Ectodermal cell (in vitro differentiated cells): ENCODE data around the gene RAD51.

Experiments used
- H3K27ac ChIP-seq: 2 replicates; pipeline ENCODE4 v1.7.0; 2013; ENCODE audit warnings: mild to moderate bottlenecking, low read depth, low read length; ENCODE audit not compliant: insufficient read depth, poor library complexity, severe bottlenecking
- H3K27me3 ChIP-seq: 2 replicates; pipeline ENCODE4 v1.7.0; 2013; ENCODE audit warnings: mild to moderate bottlenecking, low read length; ENCODE audit not compliant: insufficient read depth, control insufficient read depth, poor library complexity, severe bottlenecking
- H3K36me3 ChIP-seq: one replicate; pipeline ENCODE4 v1.7.0; 2013; ENCODE audit warnings: low read length; ENCODE audit not compliant: control insufficient read depth, insufficient read depth
- H3K4me1 ChIP-seq: one replicate; pipeline ENCODE4 v1.7.0; 2013; ENCODE audit warnings: low read length; ENCODE audit not compliant: control insufficient read depth, insufficient read depth
- H3K4me3 ChIP-seq: 2 replicates; pipeline ENCODE4 v1.7.0; 2013; ENCODE audit warnings: low read depth, low read length, control low read depth; ENCODE audit not compliant: insufficient read depth
- H3K9me3 ChIP-seq: 2 replicates; pipeline ENCODE4 v1.7.0; 2013; ENCODE audit warnings: mild to moderate bottlenecking, low read length, moderate library complexity; ENCODE audit not compliant: control insufficient read depth
- WGBS, 2 experiments: methylation state at CpG; one replicate each; pipeline ENCODE4 v1.1.7; 2013; ENCODE audit warnings: missing lambda C conversion rate in 2 of 2; 5-methylcytosine and 5-hydroxymethylcytosine counted together

RAD51 gene

DNA sequence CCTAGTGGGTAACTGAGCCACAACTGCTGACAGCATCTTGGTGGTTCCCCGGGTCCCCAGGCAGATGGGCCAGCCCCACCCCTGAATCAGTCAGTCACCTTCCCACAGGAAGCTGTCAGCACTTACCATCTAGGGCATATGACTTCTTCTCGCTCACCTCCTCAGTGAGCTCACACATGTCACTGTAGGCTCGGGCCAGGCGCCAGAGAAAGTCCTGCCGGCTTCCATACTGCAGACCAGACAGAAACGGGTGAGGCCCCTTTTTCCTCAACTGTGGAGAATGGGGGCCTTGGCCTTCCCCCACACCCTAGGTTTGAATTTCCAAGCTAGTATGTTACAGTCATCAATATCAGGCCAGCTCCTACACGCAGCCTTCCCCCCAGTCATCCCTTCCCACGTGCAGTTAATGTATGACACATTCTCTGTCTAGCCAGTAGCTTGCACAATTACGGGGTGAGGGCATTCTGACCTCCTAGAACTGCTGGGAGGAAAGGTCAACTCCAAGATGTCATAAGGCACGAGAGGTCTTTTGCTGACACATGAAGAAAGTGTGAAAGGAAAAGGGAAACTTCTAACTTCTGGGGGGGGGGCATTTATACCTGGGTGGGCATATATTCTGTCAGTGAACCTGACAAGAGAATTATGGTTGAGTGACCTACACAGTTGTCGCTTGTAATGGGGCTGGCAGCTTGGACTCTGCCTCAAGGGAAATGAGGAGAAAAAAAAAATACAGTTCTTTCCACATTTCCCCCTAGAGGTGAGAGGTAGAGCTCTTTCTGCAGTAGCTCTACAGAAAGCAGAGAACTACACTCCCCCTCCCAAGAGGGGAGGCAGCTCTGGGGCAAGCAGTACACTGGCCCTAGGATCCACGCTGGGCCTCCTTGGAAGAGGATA is 49.2 kb downstream of the RAD51 start:
- Histone ChIP-seq H3K4me3 (no peak overlapping the region), H3K4me1 (no peaks in the 10 kb centered on the region), H3K27me3 (no peaks in the 10 kb centered on the region), H3K9me3 (no peaks in the 10 kb centered on the region), H3K36me3 (peaks cover 15% of the 10 kb centered on the region), H3K27ac (no peak overlapping the region)
- 94 to 95% methylated on average over 12 of the region's 12 CpGs for WGBS, 2 experiments

DNA sequence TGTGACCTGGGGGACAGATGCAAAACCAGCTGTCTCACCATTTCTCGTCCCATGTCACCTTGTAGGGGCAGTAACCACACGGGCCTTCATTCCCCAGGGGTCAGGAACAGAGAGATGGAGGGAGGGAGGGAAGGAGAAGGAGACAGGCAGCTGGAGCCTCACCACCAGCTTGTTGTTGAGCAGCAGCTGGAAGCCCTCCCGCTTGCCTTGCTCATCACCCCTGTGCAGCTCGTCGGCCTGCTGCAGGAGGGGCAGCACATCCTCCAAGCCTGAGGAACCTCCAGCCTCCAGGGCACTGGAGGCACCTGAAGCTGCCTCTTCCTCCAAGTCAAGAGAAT is 49.8 kb downstream of the RAD51 start:
- H3K9me3 ChIP-seq: no peaks in the 10 kb centered on the region
- 86% methylated on average over 5 of the region's 5 CpGs for WGBS, 2 experiments
- peak overlapping the region; percentile 42 for H3K27ac ChIP-seq
- H3K4me1 ChIP-seq: no peaks in the 10 kb centered on the region
- peaks cover 15% of the 10 kb centered on the region for H3K36me3 ChIP-seq
- no peaks in the 10 kb centered on the region for H3K27me3 ChIP-seq
- H3K4me3 ChIP-seq: no peak overlapping the region

DNA sequence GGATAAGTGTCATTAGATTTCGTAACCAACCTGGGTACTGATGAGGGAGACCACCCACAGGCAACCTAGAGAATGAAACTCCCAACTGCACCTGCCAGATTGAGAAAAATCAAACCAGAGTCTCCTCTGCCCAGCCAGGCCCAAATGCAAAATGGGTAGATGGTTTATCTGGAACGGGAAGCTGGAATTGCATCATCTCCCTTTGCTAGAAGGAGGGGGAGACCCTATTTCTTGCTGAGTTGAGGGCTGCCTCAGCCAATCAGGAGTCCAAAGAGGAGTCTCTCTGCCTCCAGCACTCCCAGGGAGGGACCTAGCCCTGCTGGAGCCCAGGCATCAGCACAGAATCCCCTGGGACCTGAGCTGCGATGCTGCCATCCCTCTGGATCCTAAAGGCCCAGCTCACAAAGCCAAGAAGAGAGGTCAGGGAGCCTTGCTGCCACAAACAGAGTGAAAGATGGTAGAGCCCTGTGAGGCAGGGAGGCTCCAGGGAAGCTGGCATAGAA is 52.0 kb downstream of the RAD51 start:
- Histone ChIP-seq H3K4me3 (no peak overlapping the region), H3K36me3 (peaks cover 15% of the 10 kb centered on the region), H3K27ac (no peak overlapping the region), H3K4me1 (no peaks in the 10 kb centered on the region), H3K27me3 (no peaks in the 10 kb centered on the region), H3K9me3 (no peaks in the 10 kb centered on the region)
- 89 to 91% methylated on average over 3 of the region's 3 CpGs for WGBS, 2 experiments

DNA sequence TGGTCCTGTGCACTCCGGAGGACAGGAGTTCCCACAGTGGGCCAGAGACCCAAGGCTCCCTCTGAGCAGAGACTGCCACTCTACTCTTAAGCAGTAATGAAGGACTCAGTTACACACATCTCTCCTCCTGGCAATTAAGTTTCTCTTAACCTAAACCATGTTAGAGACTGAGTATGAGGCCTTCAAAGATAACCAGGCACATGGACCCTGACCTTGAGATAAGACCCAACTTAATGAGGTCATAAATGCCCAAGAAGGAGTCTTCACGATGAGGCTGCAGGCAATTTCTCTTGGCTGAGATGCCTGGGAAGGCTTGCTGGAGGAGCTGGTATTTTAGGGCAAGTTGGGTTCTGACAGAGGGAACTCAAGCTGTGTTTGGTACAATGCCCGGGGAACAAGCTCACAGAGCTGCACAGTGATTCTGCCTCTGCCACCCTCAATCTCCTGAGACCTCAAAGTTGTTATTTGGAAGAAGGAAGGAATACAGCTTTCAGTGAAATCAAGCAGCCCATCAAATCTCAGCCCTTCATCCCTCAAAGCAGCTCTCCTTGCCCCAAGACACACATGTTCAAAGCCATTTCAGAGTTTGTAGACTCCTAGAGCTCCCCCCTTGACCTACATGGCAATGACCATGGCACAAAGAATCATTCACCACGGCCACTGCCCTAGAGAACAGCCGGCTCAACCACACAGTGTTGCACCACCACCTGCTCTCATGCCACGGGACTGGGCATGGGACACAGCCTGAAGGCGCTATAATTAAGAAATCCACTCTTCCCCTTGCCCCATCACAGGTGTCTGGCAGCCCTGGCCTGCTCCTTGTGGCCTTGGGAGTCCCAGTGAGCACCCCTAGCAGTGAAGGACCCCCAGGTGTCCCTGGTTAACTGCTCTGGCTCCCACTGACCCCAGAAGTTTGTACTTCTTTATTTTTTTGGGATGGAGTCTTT is 53.0 kb downstream of the RAD51 start:
- H3K9me3 ChIP-seq: no peaks in the 10 kb centered on the region
- no peak overlapping the region for H3K27ac ChIP-seq
- H3K4me1 ChIP-seq: no peaks in the 10 kb centered on the region
- no peaks in the 10 kb centered on the region for H3K27me3 ChIP-seq
- H3K36me3 ChIP-seq: peaks cover 10% of the 10 kb centered on the region
- H3K4me3 ChIP-seq: no peak overlapping the region
- WGBS, 2 experiments: 88 to 92% methylated on average over 7 of the region's 7 CpGs

DNA sequence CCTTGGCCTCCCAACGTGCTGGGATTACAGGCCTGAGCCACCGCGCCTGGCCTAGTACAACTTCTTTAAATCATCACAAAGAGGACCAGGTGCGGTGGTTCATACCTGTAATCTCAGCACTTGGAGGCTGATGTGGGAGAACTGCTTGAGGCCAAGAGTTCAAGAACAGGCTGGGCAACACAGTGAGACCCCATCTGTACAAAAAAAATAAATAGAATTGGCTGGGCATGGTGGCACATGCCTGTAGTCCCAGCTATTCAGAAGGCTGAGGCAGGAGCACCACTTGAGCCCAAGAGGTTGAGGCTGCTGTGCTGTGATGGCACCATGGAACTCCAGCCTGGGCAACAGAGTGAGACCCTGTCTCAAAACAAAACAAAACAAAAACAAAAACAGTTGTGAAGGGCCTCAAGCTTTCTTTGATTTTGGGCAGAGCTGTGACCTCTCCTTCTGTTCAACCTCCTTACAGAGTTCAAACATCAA is 54.2 kb downstream of the RAD51 start:
- WGBS, 2 experiments: 92 to 96% methylated on average over 4 of the region's 4 CpGs
- Histone ChIP-seq H3K4me1 (no peaks in the 10 kb centered on the region), H3K9me3 (no peaks in the 10 kb centered on the region), H3K27ac (no peak overlapping the region), H3K27me3 (no peaks in the 10 kb centered on the region), H3K4me3 (no peak overlapping the region), H3K36me3 (peaks cover 2% of the 10 kb centered on the region)

DNA sequence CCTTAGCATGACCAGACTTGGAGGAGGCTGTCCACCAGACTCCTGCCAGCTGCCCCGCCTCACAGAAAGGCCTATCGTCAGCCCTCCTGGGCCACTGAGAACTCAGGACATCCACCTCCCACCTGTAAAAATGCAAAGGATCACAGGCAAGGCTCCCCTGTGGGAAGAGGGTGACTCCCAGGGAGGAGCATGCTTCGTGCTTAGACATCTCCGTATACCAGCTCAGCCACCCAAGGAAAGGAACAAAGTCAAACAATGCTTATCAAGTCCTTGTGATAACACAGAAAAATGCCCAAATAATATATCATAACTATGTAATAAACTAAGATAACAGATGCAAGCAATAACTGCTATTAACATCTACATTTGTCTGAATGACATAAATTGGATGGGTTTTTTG is 55.9 kb downstream of the RAD51 start:
- H3K36me3 ChIP-seq: no peaks in the 10 kb centered on the region

DNA sequence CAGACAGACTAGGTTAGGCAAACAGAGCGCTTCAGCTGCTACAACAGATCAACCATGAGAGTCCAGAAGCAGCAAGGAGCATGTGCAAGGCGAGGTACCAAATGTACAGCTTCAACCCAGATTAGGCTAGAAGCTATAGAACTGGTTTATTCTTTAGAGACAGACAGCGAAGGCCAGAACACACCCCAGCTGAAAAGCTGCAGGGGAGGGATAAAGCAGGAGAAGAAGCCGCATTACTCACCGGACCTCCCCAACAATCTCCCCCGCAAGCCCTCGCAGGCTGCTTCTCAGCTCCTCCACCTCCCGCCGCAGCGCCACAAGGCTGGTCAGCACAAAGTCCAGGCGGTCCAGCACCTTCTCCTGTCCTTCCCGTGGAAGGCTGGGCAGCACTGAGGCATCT is 56.8 kb downstream of the RAD51 start:
- 93 to 95% methylated on average over 12 of the region's 12 CpGs for WGBS, 2 experiments
- H3K4me3 ChIP-seq: no peak overlapping the region

More for the DNA sequence above, 55.9 kb downstream of the RAD51 start:
- Histone ChIP-seq H3K27me3 (no peaks in the 10 kb centered on the region), H3K4me3 (no peak overlapping the region), H3K4me1 (no peaks in the 10 kb centered on the region), H3K27ac (no peak overlapping the region), H3K9me3 (no peaks in the 10 kb centered on the region)
- WGBS, 2 experiments: 93 to 98% methylated on average over 4 of the region's 4 CpGs

DNA sequence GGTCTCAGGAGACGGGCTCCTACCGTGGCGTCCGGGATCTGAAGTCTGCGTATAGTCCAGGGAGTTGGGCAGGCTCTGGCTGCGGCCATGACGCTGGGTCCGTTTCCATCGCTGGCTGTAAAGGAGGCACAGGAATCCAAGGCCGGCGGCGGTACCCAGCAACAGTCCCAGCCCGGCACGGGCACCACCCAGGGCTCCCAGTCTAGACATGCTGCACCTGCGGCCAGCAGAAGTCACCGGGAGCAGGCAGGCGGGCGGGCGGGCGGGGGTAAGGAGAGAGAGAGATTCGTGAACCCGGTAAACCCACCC is 59.6 kb downstream of the RAD51 start:
- 4% methylated on average over 22 of the region's 22 CpGs for WGBS, 2 experiments
- Histone ChIP-seq H3K9me3 (no peaks in the 10 kb centered on the region), H3K36me3 (no peaks in the 10 kb centered on the region), H3K4me3 (peak overlapping the region; percentile 95), H3K27me3 (no peaks in the 10 kb centered on the region), H3K4me1 (no peaks in the 10 kb centered on the region), H3K27ac (no peak overlapping the region)

More for the DNA sequence above, 56.8 kb downstream of the RAD51 start:
- Histone ChIP-seq H3K9me3 (no peaks in the 10 kb centered on the region), H3K36me3 (no peaks in the 10 kb centered on the region), H3K27me3 (no peaks in the 10 kb centered on the region), H3K27ac (no peak overlapping the region), H3K4me1 (no peaks in the 10 kb centered on the region)

DNA sequence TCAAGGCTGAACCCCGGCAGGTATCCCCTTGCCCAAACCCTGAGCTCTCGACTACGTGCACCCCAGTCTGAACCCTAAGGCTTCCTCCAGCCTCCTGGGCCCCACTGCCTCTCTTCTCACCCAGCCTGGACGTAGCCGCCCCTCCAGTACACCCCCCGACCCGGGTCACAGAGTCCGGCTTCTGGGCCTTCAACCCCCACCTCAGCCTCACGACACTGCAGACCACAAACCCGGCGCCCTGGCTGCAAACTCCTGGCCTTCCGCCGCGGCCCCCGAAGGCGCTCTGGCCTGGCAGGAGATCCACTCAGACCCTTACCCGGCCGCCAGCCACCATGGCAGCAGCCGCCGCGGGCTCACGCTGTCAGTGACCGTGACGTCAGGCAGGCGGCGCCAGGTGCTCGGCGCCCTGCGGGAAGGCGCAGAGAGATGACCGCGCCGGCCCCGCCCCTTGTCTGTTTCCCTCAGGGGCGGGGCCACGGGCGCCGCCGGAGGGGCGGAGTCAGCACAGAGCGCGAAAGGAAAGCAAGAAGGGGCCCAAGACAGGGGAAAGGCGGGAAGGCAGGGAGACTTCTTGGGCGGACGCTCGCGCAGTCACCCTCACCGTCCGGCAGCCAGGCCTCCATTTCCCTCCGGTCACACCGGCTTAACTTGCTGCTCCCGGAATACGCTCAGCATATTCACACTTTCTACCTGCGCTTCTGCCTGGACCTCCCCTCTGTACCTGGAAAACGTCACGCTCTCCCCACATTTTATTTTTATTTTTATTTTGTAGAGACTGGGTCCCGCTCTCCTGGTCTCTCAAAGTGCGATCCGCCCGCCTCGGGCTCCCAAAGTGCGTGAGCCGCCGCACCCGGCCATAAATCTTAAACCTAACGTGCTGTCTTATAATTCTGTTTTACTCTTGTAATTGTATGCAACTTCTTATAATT is 60.2 kb downstream of the RAD51 start, which contains the start of gene RMDN3:
TSS of gene RMDN3 (minus strand) at position 372 of the 929 bp plus-strand sequence. CDS start 471 bp downstream, outside the sequence.
- H3K27ac ChIP-seq: peak within 1 kb of the TSS; percentile 79
- H3K27me3 ChIP-seq: no peaks in the 10 kb centered on the region
- no peaks in the 10 kb centered on the region for H3K4me1 ChIP-seq
- 8 to 9% methylated on average over 66 of the region's 66 CpGs for WGBS, 2 experiments
- H3K4me3 ChIP-seq: peak within 1 kb of the TSS; percentile 95
- no peaks in the 10 kb centered on the region for H3K36me3 ChIP-seq
- H3K9me3 ChIP-seq: no peaks in the 10 kb centered on the region
